GM19023 (cell line): ENCODE data around the gene SFI1.

Experiments
- ATAC-seq: cut with Tn5 transposase; IDR thresholded peaks from one replicate; pipeline ENCODE4 v1.9.1; 2021; ENCODE audit warnings: mild to moderate bottlenecking, moderate library complexity; ENCODE audit not compliant: unreplicated experiment

Gene SFI1

GRCh38 chr22:31661851-31662667, 165.7 kb downstream of the SFI1 start, which contains the start of gene PISD:
Gene PISD, minus strand, starts transcription at chr22:31662215. Its CDS starts 7 bp downstream, at chr22:31662208.
- peak; percentile 80 for ATAC-seq

GRCh38 chr22:31662668-31663037, 166.3 kb downstream of the SFI1 start:
- ATAC-seq = no peak
